Mucosa of rectum (tissue), 2 donors: ENCODE measurements around the gene C22orf23.

ENCODE experiments used
- H3K27ac ChIP-seq, 2 donors: one replicate each; pipeline ENCODE4 v1.7.0; 2013; ENCODE audit warnings: inconsistent platforms in 2 of 2, low read depth in 2 of 2, low read length in 2 of 2
- H3K27me3 ChIP-seq, 2 donors: one replicate each; pipeline ENCODE4 v1.7.0; 2013; ENCODE audit warnings: low read length in 2 of 2; ENCODE audit not compliant: control insufficient read depth in 2 of 2, insufficient read depth in 2 of 2
- H3K36me3 ChIP-seq, 2 donors: one replicate each; pipeline ENCODE4 v1.7.0; 2013; ENCODE audit warnings: low read length in 2 of 2; ENCODE audit not compliant: control insufficient read depth in 2 of 2, insufficient read depth in 2 of 2
- H3K4me1 ChIP-seq, 2 donors: one replicate each; pipeline ENCODE4 v1.7.0; 2013; ENCODE audit warnings: low read length in 2 of 2, mild to moderate bottlenecking in 1 of 2; ENCODE audit not compliant: control insufficient read depth in 2 of 2, insufficient read depth in 2 of 2
- H3K4me3 ChIP-seq, 2 donors: one replicate each; pipeline ENCODE4 v1.7.0; 2013; ENCODE audit warnings: low read length in 2 of 2
- H3K9ac ChIP-seq, 2 donors: one replicate each; pipeline ENCODE4 v1.7.0; 2013; ENCODE audit warnings: low read length in 2 of 2, low read depth in 1 of 2, mild to moderate bottlenecking in 1 of 2
- H3K9me3 ChIP-seq, 2 donors: one replicate each; pipeline ENCODE4 v1.7.0; 2013; ENCODE audit warnings: low read length in 2 of 2; ENCODE audit not compliant: control insufficient read depth in 2 of 2
- donor health status: healthy.
- donor health status: Normal muscosa, but diverticular disease.

The C22orf23 gene

GRCh38 chr22:37991731-37992442, 38.5 kb upstream of the C22orf23 start:
- H3K4me3 ChIP-seq: no peak overlapping the region
- H3K27me3 ChIP-seq: no peaks in the 10 kb centered on the region
- H3K9me3 ChIP-seq: no peaks in the 10 kb centered on the region
- no peak overlapping the region for H3K27ac ChIP-seq
- no peak overlapping the region for H3K9ac ChIP-seq
- no peaks in the 10 kb centered on the region for H3K36me3 ChIP-seq
- no peaks in the 10 kb centered on the region for H3K4me1 ChIP-seq

GRCh38 chr22:37990862-37991261, 37.5 kb upstream of the C22orf23 start:
- H3K4me3 ChIP-seq: no peak overlapping the region

GRCh38 chr22:37990301-37990700, 36.9 kb upstream of the C22orf23 start:
- no peak overlapping the region for H3K27ac ChIP-seq

More at GRCh38 chr22:37990862-37991261, 37.5 kb upstream of the C22orf23 start:
- H3K9ac ChIP-seq: no peak overlapping the region
- no peaks in the 10 kb centered on the region for H3K36me3 ChIP-seq
- H3K27me3 ChIP-seq: no peaks in the 10 kb centered on the region
- H3K9me3 ChIP-seq: no peaks in the 10 kb centered on the region
- H3K27ac ChIP-seq: no peak overlapping the region
- no peaks in the 10 kb centered on the region for H3K4me1 ChIP-seq

GRCh38 chr22:37989146-37990045, 36.0 kb upstream of the C22orf23 start:
- Histone ChIP-seq H3K9ac (no peak overlapping the region), H3K36me3 (no peaks in the 10 kb centered on the region), H3K9me3 (no peaks in the 10 kb centered on the region), H3K4me3 (no peak overlapping the region), H3K4me1 (no peaks in the 10 kb centered on the region), H3K27me3 (no peaks in the 10 kb centered on the region), H3K27ac (no peak overlapping the region)

More at GRCh38 chr22:37990301-37990700, 36.9 kb upstream of the C22orf23 start:
- H3K27me3 ChIP-seq: no peaks in the 10 kb centered on the region
- H3K4me3 ChIP-seq: no peak overlapping the region
- no peaks in the 10 kb centered on the region for H3K36me3 ChIP-seq
- H3K9me3 ChIP-seq: no peaks in the 10 kb centered on the region
- no peaks in the 10 kb centered on the region for H3K4me1 ChIP-seq
- H3K9ac ChIP-seq: no peak overlapping the region

GRCh38 chr22:37986371-37986770, 33.0 kb upstream of the C22orf23 start:
- H3K27ac ChIP-seq: no peak overlapping the region
- no peaks in the 10 kb centered on the region for H3K9me3 ChIP-seq
- no peaks in the 10 kb centered on the region for H3K36me3 ChIP-seq
- no peak overlapping the region for H3K9ac ChIP-seq
- H3K4me1 ChIP-seq: peaks cover 3 to 5% of the 10 kb centered on the region in 2 donors
- no peak overlapping the region for H3K4me3 ChIP-seq
- H3K27me3 ChIP-seq: no peaks in the 10 kb centered on the region

GRCh38 chr22:37985751-37986281, 32.4 kb upstream of the C22orf23 start:
- H3K27ac ChIP-seq: no peak overlapping the region
- H3K36me3 ChIP-seq: no peaks in the 10 kb centered on the region

GRCh38 chr22:37985050-37985585, 31.7 kb upstream of the C22orf23 start:
- no peak overlapping the region for H3K9ac ChIP-seq
- H3K27me3 ChIP-seq: no peaks in the 10 kb centered on the region
- no peaks in the 10 kb centered on the region for H3K36me3 ChIP-seq
- no peak overlapping the region for H3K4me3 ChIP-seq
- H3K27ac ChIP-seq: no peak overlapping the region
- peaks cover 8 to 12% of the 10 kb centered on the region in 2 donors for H3K4me1 ChIP-seq
- H3K9me3 ChIP-seq: no peaks in the 10 kb centered on the region

More at GRCh38 chr22:37985751-37986281, 32.4 kb upstream of the C22orf23 start:
- peaks cover 8% of the 10 kb centered on the region in 2 donors for H3K4me1 ChIP-seq
- H3K9ac ChIP-seq: no peak overlapping the region
- no peaks in the 10 kb centered on the region for H3K27me3 ChIP-seq
- H3K4me3 ChIP-seq: no peak overlapping the region
- no peaks in the 10 kb centered on the region for H3K9me3 ChIP-seq

GRCh38 chr22:37983860-37984791, 30.7 kb upstream of the C22orf23 start, which contains the start of gene SOX10:
Gene SOX10 (minus strand): TSS chr22:37984555. CDS start chr22:37983784, 771 bp downstream.
- Histone ChIP-seq H3K9ac (no peak within 1 kb of the TSS), H3K36me3 (no peaks in the 10 kb centered on the region), H3K9me3 (no peaks in the 10 kb centered on the region), H3K4me1 (peaks cover 8 to 12% of the 10 kb centered on the region in 2 donors), H3K4me3 (no peak within 1 kb of the TSS), H3K27me3 (no peaks in the 10 kb centered on the region), H3K27ac (no peak within 1 kb of the TSS)
